SU-DHL-6 (cell line): ENCODE data around the gene CABCOCO1.

Experiments used
- H2AFZ ChIP-seq: fragments of 200-600 bp; sonication (generic); 2 replicates; pipeline ENCODE4 v1.6.1; 2014; ENCODE audit warnings: low read depth, mild to moderate bottlenecking, moderate library complexity, mixed read lengths, antibody characterized with exemption, low read length; ENCODE audit not compliant: severe bottlenecking
- H3F3A ChIP-seq: fragments of 200-600 bp; shearing (Covaris generic); 2 replicates; pipeline ENCODE4 v1.6.0; 2016; ENCODE audit warnings: antibody characterized with exemption, mild to moderate bottlenecking; ENCODE audit not compliant: insufficient read depth
- H3K27ac ChIP-seq: fragments of 200-600 bp; sonication (generic); 2 replicates; pipeline ENCODE4 v1.5.1; 2016; ENCODE audit warnings: low read depth, mild to moderate bottlenecking, low read length, moderate library complexity, mixed read lengths
- H3K27me3 ChIP-seq: fragments of 200-600 bp; sonication (generic), shearing (Covaris generic); 2 replicates; pipeline ENCODE4 v1.6.0; 2014; ENCODE audit warnings: mild to moderate bottlenecking, low read length
- H3K36me3 ChIP-seq: fragments of 200-600 bp; sonication (generic); 2 replicates; pipeline ENCODE4 v1.6.1; 2014; ENCODE audit warnings: mild to moderate bottlenecking, low read length, mixed read lengths
- H3K4me2 ChIP-seq: fragments of 300-600, 200-600 bp; shearing (Covaris generic), sonication (generic); 2 replicates; pipeline ENCODE4 v1.6.0; 2014; ENCODE audit warnings: low read length, low read depth, mild to moderate bottlenecking; ENCODE audit not compliant: poor library complexity, severe bottlenecking
- H3K4me3 ChIP-seq: fragments of 200-600 bp; sonication (generic); 2 replicates; pipeline ENCODE4 v1.5.1; 2014; ENCODE audit warnings: antibody characterized with exemption, low read length, mild to moderate bottlenecking, mixed read lengths; ENCODE audit not compliant: insufficient read depth, poor library complexity, severe bottlenecking
- H3K79me2 ChIP-seq: fragments of 200-600 bp; sonication (generic); 2 replicates; pipeline ENCODE4 v1.6.1; 2014; ENCODE audit warnings: mild to moderate bottlenecking, low read length, moderate library complexity; ENCODE audit not compliant: insufficient read depth
- H3K9ac ChIP-seq: fragments of 200-600 bp; sonication (generic); 2 replicates; pipeline ENCODE4 v1.7.0; 2014; ENCODE audit warnings: mild to moderate bottlenecking, low read length
- H3K9me2 ChIP-seq: fragments of 200-600 bp; sonication (generic); replicated peaks from 2 replicates; pipeline ENCODE4 v1.6.1; 2014; ENCODE audit warnings: low read length; ENCODE audit not compliant: insufficient read depth
- H3K9me3 ChIP-seq: fragments of 200-600 bp; sonication (generic); 2 replicates; pipeline ENCODE4 v1.6.1; 2014; ENCODE audit warnings: low read length, mixed read lengths; ENCODE audit not compliant: insufficient read depth
- H4K20me1 ChIP-seq: fragments of 200-600 bp; sonication (generic); 2 replicates; pipeline ENCODE4 v1.6.1; 2014; ENCODE audit warnings: low read depth, mild to moderate bottlenecking, antibody characterized with exemption, low read length, moderate library complexity, mixed read lengths
- EZH2phosphoT487 ChIP-seq: fragments of 200-600 bp; sonication (generic), shearing (Covaris generic); conservative IDR thresholded peaks from 2 replicates; pipeline ENCODE4 v1.6.1; 2018; ENCODE audit warnings: mild to moderate bottlenecking, antibody characterized with exemption, low read length, moderate library complexity, mixed read lengths
- TF ChIP-seq, protein P1 (sequence below): fragments of 200-600 bp; sonication (generic); IDR thresholded peaks from one replicate; pipeline ENCODE4 v1.5.1; 2017; ENCODE audit warnings: antibody characterized with exemption, mild to moderate bottlenecking, low read length, moderate library complexity; ENCODE audit not compliant: insufficient read depth, poor library complexity, severe bottlenecking

CABCOCO1 gene

GRCh38 chr10:61805091-61805490 is 142.4 kb downstream of the CABCOCO1 start:
- Histone ChIP-seq H3K4me2 (no peak overlapping the region), H3F3A (no peaks in the 10 kb centered on the region), H3K27ac (no peak overlapping the region), H3K9me3 (no peaks in the 10 kb centered on the region), H3K9ac (no peak overlapping the region), H2AFZ (no peak overlapping the region), H3K9me2 (no peaks in the 10 kb centered on the region), H3K36me3 (no peaks in the 10 kb centered on the region), H3K79me2 (no peaks in the 10 kb centered on the region), H3K27me3 (no peaks in the 10 kb centered on the region), H3K4me3 (no peak overlapping the region), H4K20me1 (no peaks in the 10 kb centered on the region)
- TF ChIP-seq, protein P1, sequence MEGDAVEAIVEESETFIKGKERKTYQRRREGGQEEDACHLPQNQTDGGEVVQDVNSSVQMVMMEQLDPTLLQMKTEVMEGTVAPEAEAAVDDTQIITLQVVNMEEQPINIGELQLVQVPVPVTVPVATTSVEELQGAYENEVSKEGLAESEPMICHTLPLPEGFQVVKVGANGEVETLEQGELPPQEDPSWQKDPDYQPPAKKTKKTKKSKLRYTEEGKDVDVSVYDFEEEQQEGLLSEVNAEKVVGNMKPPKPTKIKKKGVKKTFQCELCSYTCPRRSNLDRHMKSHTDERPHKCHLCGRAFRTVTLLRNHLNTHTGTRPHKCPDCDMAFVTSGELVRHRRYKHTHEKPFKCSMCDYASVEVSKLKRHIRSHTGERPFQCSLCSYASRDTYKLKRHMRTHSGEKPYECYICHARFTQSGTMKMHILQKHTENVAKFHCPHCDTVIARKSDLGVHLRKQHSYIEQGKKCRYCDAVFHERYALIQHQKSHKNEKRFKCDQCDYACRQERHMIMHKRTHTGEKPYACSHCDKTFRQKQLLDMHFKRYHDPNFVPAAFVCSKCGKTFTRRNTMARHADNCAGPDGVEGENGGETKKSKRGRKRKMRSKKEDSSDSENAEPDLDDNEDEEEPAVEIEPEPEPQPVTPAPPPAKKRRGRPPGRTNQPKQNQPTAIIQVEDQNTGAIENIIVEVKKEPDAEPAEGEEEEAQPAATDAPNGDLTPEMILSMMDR: no peak
- no peak for TF ChIP-seq EZH2phosphoT487

DNA sequence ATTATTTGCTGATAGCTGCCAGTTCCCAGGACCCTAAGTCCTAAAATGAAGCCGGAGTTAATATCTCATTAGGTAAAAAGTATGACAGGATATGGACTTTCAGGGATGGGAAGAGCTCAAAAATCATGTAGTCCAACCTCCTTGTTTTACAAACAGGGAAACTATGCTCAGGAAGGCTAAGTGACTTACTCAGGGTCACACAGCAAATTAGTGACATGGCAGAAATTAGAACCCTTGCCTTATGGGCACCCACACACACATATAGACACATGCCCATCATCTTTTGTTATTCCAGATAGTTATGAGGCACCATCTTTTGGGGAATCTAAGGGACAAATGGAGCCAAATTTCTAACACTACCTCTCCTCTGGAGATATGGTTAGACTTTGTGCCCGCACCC is 147.5 kb downstream of the CABCOCO1 start:
- Histone ChIP-seq H4K20me1 (no peaks in the 10 kb centered on the region), H3K27me3 (no peaks in the 10 kb centered on the region), H3K9me3 (no peaks in the 10 kb centered on the region), H3K36me3 (no peaks in the 10 kb centered on the region), H3K4me2 (no peak overlapping the region), H2AFZ (no peak overlapping the region), H3K9ac (no peak overlapping the region), H3K9me2 (no peaks in the 10 kb centered on the region), H3K27ac (no peak overlapping the region), H3K79me2 (no peaks in the 10 kb centered on the region), H3F3A (no peaks in the 10 kb centered on the region), H3K4me3 (no peak overlapping the region)
- no peak for TF ChIP-seq EZH2phosphoT487
- TF ChIP-seq, protein P1: no peak

GRCh38 chr10:61812052-61812721 is 149.5 kb downstream of the CABCOCO1 start:
- Histone ChIP-seq H3K4me3 (no peak overlapping the region), H3K27me3 (no peaks in the 10 kb centered on the region), H3K9me3 (no peaks in the 10 kb centered on the region), H3K79me2 (no peaks in the 10 kb centered on the region), H3K4me2 (no peak overlapping the region), H2AFZ (no peak overlapping the region), H4K20me1 (no peaks in the 10 kb centered on the region), H3K9ac (no peak overlapping the region), H3K27ac (no peak overlapping the region), H3K36me3 (no peaks in the 10 kb centered on the region), H3K9me2 (no peaks in the 10 kb centered on the region), H3F3A (no peaks in the 10 kb centered on the region)
- TF ChIP-seq EZH2phosphoT487: no peak
- TF ChIP-seq, protein P1: no peak
